ENCODE data around the gene IL22RA2.

DNA sequence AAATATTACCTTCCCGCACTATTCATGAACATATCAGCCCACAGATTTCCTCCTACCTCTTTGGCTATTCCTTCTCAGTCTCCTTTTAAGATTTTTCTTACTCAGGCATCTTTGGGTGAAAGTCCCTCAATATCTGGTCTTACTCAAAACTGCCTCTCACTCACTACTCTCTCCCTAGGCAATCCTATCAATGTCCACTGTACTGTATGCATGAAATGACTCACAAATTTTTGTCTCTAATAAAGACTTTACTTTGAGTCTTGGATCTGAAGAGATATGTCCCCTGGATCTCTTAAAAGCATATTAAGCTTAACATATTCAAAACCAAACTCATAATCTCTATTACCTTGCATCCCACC is 24.4 kb downstream of the IL22RA2 start:
- no peak for TF ChIP-seq POLR2AphosphoS5 (IDR thresholded peaks at IDR 0.05)
- TF ChIP-seq, protein P1, sequence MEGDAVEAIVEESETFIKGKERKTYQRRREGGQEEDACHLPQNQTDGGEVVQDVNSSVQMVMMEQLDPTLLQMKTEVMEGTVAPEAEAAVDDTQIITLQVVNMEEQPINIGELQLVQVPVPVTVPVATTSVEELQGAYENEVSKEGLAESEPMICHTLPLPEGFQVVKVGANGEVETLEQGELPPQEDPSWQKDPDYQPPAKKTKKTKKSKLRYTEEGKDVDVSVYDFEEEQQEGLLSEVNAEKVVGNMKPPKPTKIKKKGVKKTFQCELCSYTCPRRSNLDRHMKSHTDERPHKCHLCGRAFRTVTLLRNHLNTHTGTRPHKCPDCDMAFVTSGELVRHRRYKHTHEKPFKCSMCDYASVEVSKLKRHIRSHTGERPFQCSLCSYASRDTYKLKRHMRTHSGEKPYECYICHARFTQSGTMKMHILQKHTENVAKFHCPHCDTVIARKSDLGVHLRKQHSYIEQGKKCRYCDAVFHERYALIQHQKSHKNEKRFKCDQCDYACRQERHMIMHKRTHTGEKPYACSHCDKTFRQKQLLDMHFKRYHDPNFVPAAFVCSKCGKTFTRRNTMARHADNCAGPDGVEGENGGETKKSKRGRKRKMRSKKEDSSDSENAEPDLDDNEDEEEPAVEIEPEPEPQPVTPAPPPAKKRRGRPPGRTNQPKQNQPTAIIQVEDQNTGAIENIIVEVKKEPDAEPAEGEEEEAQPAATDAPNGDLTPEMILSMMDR (IDR thresholded peaks at IDR 0.05), result no peak
